GM18526 (cell line): ENCODE measurements around the gene BAG1.

Source experiments
- POLR2A ChIP-seq: IDR thresholded peaks from 3 replicates; pipeline ENCODE4 v1.6.1; 2011; ENCODE audit not compliant: insufficient read length; ENCODE audit errors: extremely low read depth

The BAG1 gene

DNA sequence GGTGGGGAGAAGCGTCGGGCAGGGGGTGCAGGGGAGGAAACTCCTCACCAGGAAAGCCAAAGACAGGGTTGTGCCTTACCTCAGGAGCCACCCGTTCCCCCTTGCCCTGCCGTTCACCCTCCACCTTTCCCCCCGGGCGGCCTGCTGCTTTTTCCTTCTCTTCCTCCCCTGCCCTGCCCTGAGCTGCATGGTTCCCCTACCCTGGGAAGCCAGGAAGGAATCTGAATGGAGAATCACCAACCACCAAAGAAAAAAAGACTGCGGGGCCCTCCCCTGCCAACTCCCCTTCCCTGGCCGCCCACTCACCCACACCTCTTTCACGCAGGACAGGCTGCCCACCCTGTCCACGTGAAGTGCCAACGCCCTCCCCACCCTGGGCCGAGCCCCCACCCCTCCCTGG lies 25.0 kb upstream of the BAG1 start:
- no peak for TF ChIP-seq POLR2A

GRCh38 chr9:33288828-33289483 lies 24.4 kb upstream of the BAG1 start:
- TF ChIP-seq POLR2A = no peak

DNA sequence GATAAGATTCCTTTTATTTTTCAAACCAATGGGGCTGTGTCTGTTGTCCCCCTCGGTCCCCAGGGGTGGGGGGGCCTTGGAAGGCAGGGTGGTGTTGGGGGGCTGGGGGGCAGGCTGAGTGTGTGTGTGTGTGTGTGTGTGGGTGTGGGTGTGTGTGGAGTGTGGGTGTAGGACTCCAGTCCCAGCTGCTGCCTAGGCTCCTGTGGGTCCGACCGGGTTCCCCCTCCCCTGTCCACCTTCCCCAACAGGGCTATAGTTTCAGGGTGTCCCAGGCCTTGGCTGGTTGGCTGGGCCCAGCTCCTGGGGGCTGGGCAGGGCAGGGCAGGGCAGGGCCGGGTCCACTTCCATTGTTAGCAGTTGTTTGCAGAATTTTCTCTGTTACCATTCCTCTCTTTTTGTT lies 23.7 kb upstream of the BAG1 start:
- no peak for TF ChIP-seq POLR2A

- TF ChIP-seq POLR2A = no peak
Measured at GRCh38 chr9:33287087-33287490, 22.6 kb upstream of the BAG1 start.

DNA sequence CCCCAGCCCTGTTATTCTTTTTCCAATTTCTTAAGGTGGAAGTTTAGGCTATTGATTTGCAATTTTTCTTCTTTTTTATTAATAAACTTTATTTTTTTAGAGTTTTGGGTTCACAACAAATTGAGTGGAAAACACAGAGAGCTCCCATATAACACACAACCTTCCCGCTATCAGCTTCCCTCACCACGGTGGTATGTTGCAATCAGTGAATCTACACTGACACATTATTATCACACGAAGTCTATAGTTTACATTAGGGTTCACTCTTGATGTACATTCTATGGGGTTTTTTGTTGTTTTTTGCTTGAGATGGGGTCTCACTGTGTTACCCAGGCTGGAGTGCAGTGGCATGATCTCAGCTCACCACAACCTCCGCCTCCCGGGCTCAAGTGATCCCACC lies 21.0 kb upstream of the BAG1 start:
- no peak for TF ChIP-seq POLR2A

DNA sequence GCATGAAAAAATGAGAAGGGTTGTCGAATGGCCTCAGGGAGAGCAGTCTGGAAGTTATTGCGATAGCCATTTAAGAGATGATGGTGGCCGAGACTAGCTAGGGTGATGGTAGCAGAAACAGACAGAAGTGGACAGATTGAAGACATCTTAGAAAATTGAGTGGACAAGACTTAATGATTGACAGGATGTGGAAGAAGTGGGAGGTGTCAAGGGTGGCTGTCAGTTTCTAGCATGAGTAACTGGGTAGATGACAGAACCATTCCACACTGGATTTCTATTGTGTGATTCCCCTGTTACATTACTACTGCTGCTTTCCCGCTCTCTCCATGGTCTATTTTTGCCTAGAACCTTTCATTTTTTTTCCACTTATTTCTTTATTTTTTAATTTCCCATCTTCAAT lies 13.0 kb upstream of the BAG1 start:
- no peak for TF ChIP-seq POLR2A

- TF ChIP-seq POLR2A = no peak
Measured at GRCh38 chr9:33273972-33274328, 9.4 kb upstream of the BAG1 start.

- TF ChIP-seq POLR2A = no peak
Measured at GRCh38 chr9:33273266-33273971, 8.9 kb upstream of the BAG1 start.

- TF ChIP-seq POLR2A = no peak
Measured at GRCh38 chr9:33272061-33272460, 7.6 kb upstream of the BAG1 start.

DNA sequence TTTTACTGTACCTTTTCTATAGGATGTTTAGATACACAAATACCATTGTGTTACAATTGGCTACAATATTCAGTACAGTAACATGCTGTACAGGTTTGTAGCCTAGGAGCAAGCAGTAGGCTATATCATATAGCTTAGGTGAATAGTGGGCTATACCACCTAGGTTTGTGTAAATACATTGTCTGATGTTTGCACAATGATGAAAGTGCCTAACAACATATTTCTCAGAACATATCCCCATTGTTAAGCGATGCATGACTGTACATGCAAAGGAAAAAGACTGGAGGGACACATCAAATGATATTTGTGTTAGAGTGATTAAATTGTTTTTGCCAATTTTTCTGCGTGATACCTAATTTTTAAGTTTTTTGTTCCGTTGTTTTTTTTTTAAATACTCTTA lies 5.6 kb upstream of the BAG1 start:
- TF ChIP-seq POLR2A = no peak

- TF ChIP-seq POLR2A = no peak
Measured at GRCh38 chr9:33267151-33267767, 2.8 kb upstream of the BAG1 start.

- no peak for TF ChIP-seq POLR2A
Measured at GRCh38 chr9:33265211-33265865, 830 bp upstream of the BAG1 start.

GRCh38 chr9:33264003-33264472 lies 470 bp downstream of the BAG1 start:
- no peak for TF ChIP-seq POLR2A

- TF ChIP-seq POLR2A = no peak
Measured at GRCh38 chr9:33263131-33264002, 1.1 kb downstream of the BAG1 start.

DNA sequence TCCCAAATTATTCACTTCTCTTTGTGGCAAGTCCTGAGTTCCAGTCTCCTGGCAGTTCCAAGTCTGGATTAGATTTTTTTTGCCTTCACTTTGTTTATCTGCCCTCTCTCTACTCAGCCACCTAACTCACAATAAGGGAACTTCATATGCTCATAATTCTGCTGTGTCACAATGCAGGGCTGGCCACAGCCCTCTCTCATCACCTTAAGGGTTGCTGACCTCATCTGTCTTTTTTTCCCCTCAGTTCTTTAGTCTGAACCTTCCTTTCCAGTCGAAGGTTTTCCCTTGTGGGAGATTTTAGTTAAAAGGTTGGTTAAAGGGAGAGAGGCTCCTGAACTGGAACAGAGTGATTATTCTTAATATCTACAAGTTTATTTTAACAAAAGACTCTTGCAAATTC lies 4.1 kb downstream of the BAG1 start:
- TF ChIP-seq POLR2A = no peak
